ENCODE data around the gene MYCL. TPM values are rescaled to one million over a fixed set of nuclear protein-coding genes. Genes with fewer than 3 reads are reported as not detected.

The MYCL gene
- total RNA-seq, 1 donor from 2014 or later: 3.8 TPM

DNA sequence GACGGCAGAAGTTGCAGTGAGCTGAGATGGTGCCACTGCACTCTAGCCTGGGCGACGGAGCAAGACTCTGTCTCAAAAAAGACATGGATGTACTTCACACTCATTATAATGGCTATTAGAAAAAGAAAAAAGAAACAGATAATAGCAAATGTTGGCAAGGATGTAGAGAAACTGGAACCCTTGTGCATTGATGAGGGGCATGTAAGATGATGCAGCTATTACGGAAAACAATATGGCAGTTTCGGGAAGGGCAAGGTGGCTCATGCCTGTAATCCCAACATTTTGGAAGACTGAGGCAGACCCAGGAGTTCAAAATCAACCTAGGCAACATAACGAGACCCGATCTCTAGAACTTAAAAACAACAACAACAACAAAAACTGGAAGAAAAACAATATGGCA, 40.7 kb downstream of the MYCL start:
- Histone ChIP-seq H3K9me3 (ENCODE audit: insufficient read depth, low read depth, low read length) (no peaks in the 10 kb centered on the region), H3K27ac (ENCODE audit: low read depth, low read length) (no peak overlapping the region), H2AFZ (ENCODE audit: low read depth, low read length) (no peak overlapping the region), H3K4me1 (ENCODE audit: insufficient read depth, low read length) (no peaks in the 10 kb centered on the region), H3K79me2 (ENCODE audit: insufficient read depth, low read length) (peaks cover 95% of the 10 kb centered on the region), H3K4me2 (ENCODE audit: low read length) (no peak overlapping the region), H3K36me3 (ENCODE audit: insufficient read depth, low read length) (no peaks in the 10 kb centered on the region), H3K4me3 (ENCODE audit: insufficient read depth, low read depth, low read length) (no peak overlapping the region), H4K20me1 (ENCODE audit: insufficient read depth, low read length) (peaks cover 86% of the 10 kb centered on the region), H3K27me3 (ENCODE audit: insufficient read depth, low read length) (no peaks in the 10 kb centered on the region), H3K9ac (ENCODE audit: low read length) (no peak overlapping the region)
- H3K27me3 Mint-ChIP-seq (ENCODE audit: low read depth, unreplicated experiment): no peaks in the 10 kb centered on the region
- H3K4me3 Mint-ChIP-seq (ENCODE audit: unreplicated experiment): no peak overlapping the region
- H3K4me1 Mint-ChIP-seq (ENCODE audit: low read depth, unreplicated experiment): no peaks in the 10 kb centered on the region
- no peaks in the 10 kb centered on the region for H3K36me3 Mint-ChIP-seq (ENCODE audit: low read depth, unreplicated experiment)
- no peak overlapping the region for H3K27ac Mint-ChIP-seq (ENCODE audit: unreplicated experiment)
- H3K9me3 Mint-ChIP-seq (ENCODE audit: unreplicated experiment): no peaks in the 10 kb centered on the region
- TF ChIP-seq, protein P1, sequence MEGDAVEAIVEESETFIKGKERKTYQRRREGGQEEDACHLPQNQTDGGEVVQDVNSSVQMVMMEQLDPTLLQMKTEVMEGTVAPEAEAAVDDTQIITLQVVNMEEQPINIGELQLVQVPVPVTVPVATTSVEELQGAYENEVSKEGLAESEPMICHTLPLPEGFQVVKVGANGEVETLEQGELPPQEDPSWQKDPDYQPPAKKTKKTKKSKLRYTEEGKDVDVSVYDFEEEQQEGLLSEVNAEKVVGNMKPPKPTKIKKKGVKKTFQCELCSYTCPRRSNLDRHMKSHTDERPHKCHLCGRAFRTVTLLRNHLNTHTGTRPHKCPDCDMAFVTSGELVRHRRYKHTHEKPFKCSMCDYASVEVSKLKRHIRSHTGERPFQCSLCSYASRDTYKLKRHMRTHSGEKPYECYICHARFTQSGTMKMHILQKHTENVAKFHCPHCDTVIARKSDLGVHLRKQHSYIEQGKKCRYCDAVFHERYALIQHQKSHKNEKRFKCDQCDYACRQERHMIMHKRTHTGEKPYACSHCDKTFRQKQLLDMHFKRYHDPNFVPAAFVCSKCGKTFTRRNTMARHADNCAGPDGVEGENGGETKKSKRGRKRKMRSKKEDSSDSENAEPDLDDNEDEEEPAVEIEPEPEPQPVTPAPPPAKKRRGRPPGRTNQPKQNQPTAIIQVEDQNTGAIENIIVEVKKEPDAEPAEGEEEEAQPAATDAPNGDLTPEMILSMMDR (IDR thresholded peaks at IDR 0.05; ENCODE audit: insufficient read depth, low read depth, low read length): no peak
- no peak for TF ChIP-seq EZH2 (IDR thresholded peaks at IDR 0.05; ENCODE audit: insufficient read depth, low read length)
- FAIRE-seq (no peak), DNase-seq (ENCODE audit: low read depth) (no peak)

DNA sequence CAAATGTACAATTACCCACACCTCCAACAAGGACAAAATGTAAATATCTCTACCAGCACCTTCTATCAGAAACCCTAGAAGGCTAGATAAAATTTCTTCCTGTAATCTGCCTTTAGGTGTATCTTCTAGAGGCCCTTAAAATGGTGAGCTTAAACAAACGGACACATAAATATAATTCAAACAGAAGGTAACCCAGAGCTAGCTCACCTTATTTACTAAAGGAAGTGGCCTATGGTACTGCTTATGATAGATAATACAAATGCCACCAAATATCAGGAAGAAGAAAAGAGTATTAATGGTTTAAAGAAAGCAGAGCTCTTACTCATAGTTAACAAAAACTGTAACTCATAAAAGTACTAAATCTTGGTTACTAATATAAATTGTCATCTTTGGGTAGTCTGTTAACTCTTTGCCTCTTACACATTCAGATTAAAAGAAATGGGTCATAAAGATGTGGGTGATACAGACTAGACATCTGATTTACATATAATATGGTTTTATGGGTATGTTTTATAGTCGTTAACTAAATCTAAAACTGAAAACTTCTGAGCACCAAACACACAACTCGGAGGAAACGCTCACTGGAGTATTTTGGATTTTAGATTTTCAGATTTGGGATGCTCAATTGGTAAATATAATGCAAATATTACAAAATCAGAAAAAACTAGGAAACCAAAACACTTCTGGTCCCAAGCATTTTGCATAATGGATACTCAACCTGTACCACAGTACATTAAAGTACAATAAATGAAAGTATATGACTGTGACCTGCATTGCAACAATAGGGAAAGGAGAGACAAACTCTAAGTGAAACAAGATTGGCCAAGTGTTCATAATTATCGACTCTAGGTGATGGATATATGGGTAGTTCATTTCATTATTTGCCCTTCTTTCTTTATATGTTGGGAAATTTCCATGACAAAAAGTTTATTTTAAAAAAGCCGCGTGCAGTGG, 41.6 kb downstream of the MYCL start:
- DNase-seq (ENCODE audit: low read depth) (no peak), FAIRE-seq (no peak)
- H3K27me3 Mint-ChIP-seq (ENCODE audit: low read depth, unreplicated experiment): no peaks in the 10 kb centered on the region
- peaks cover 84% of the 10 kb centered on the region for H4K20me1 ChIP-seq (ENCODE audit: insufficient read depth, low read length)
- H3K27ac Mint-ChIP-seq (ENCODE audit: unreplicated experiment): no peak overlapping the region
- H2AFZ ChIP-seq (ENCODE audit: low read depth, low read length): no peak overlapping the region
- no peaks in the 10 kb centered on the region for H3K4me1 ChIP-seq (ENCODE audit: insufficient read depth, low read length)
- H3K4me3 Mint-ChIP-seq (ENCODE audit: unreplicated experiment): no peak overlapping the region
- no peaks in the 10 kb centered on the region for H3K9me3 Mint-ChIP-seq (ENCODE audit: unreplicated experiment)
- no peaks in the 10 kb centered on the region for H3K36me3 ChIP-seq (ENCODE audit: insufficient read depth, low read length)
- H3K4me2 ChIP-seq (ENCODE audit: low read length): no peak overlapping the region
- H3K36me3 Mint-ChIP-seq (ENCODE audit: low read depth, unreplicated experiment): peaks cover 1% of the 10 kb centered on the region
- H3K79me2 ChIP-seq (ENCODE audit: insufficient read depth, low read length): peaks cover 93% of the 10 kb centered on the region
- no peaks in the 10 kb centered on the region for H3K27me3 ChIP-seq (ENCODE audit: insufficient read depth, low read length)
- H3K4me3 ChIP-seq (ENCODE audit: insufficient read depth, low read depth, low read length): no peak overlapping the region
- no peak overlapping the region for H3K9ac ChIP-seq (ENCODE audit: low read length)
- no peaks in the 10 kb centered on the region for H3K4me1 Mint-ChIP-seq (ENCODE audit: low read depth, unreplicated experiment)
- TF ChIP-seq EZH2 (IDR thresholded peaks at IDR 0.05; ENCODE audit: insufficient read depth, low read length): no peak
- TF ChIP-seq, protein P1 (IDR thresholded peaks at IDR 0.05; ENCODE audit: insufficient read depth, low read depth, low read length): no peak
- no peak overlapping the region for H3K27ac ChIP-seq (ENCODE audit: low read depth, low read length)
- no peaks in the 10 kb centered on the region for H3K9me3 ChIP-seq (ENCODE audit: insufficient read depth, low read depth, low read length)

DNA sequence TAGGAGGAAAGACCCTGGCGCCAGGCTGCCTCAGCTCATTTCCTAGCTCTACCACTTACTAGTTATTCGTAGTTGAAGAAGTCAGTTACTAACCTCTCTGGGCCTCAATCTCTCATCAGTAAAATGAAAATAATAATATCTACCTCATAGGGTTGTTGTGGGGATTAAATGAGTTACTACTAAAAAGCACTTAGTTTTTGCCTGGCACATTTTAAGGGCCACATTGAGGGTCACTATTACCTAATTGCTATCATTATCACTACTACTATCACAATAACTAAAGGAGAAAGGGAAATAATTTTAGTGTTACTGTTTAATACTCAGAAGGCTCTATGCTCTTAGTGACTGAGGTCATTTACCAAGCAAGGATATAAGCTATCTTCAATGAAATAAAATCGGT, 43.4 kb downstream of the MYCL start:
- no peak for FAIRE-seq
- no peak for DNase-seq (ENCODE audit: low read depth)

More for the DNA sequence above, 43.4 kb downstream of the MYCL start:
- Mint-ChIP-seq H3K27ac (ENCODE audit: unreplicated experiment) (no peak overlapping the region), H3K36me3 (ENCODE audit: low read depth, unreplicated experiment) (peaks cover 4% of the 10 kb centered on the region), H3K27me3 (ENCODE audit: low read depth, unreplicated experiment) (no peaks in the 10 kb centered on the region), H3K4me3 (ENCODE audit: unreplicated experiment) (no peak overlapping the region), H3K9me3 (ENCODE audit: unreplicated experiment) (no peaks in the 10 kb centered on the region), H3K4me1 (ENCODE audit: low read depth, unreplicated experiment) (no peaks in the 10 kb centered on the region)
- no peaks in the 10 kb centered on the region for H3K4me1 ChIP-seq (ENCODE audit: insufficient read depth, low read length)
- peaks cover 84% of the 10 kb centered on the region for H4K20me1 ChIP-seq (ENCODE audit: insufficient read depth, low read length)
- no peaks in the 10 kb centered on the region for H3K27me3 ChIP-seq (ENCODE audit: insufficient read depth, low read length)
- no peak overlapping the region for H2AFZ ChIP-seq (ENCODE audit: low read depth, low read length)
- no peaks in the 10 kb centered on the region for H3K9me3 ChIP-seq (ENCODE audit: insufficient read depth, low read depth, low read length)
- peaks cover 7% of the 10 kb centered on the region for H3K36me3 ChIP-seq (ENCODE audit: insufficient read depth, low read length)
- H3K4me2 ChIP-seq (ENCODE audit: low read length): no peak overlapping the region
- H3K9ac ChIP-seq (ENCODE audit: low read length): no peak overlapping the region
- TF ChIP-seq, protein P1 (IDR thresholded peaks at IDR 0.05; ENCODE audit: insufficient read depth, low read depth, low read length): no peak
- TF ChIP-seq EZH2 (IDR thresholded peaks at IDR 0.05; ENCODE audit: insufficient read depth, low read length): no peak
- peaks cover 82% of the 10 kb centered on the region for H3K79me2 ChIP-seq (ENCODE audit: insufficient read depth, low read length)
- no peak overlapping the region for H3K4me3 ChIP-seq (ENCODE audit: insufficient read depth, low read depth, low read length)
- H3K27ac ChIP-seq (ENCODE audit: low read depth, low read length): no peak overlapping the region
